Thoracic aorta (tissue), 2 donors: Measurements from ENCODE around the gene MESP2. TPM values are rescaled to one million over a fixed set of nuclear protein-coding genes. Genes with fewer than 3 reads are reported as not detected.
A peak's percentile ranks its signal among the peaks of the same experiment; 100 is the strongest.

Experiments
- ATAC-seq: fragments of 150-250 bp; one replicate; pipeline ENCODE4 v1.8.0; 2017; ENCODE audit warnings: low read depth; ENCODE audit not compliant: insufficient number of reproducible peaks, low FRiP score
- DNase-seq: peaks from one replicate; pipeline ENCODE4 v3.0.0-alpha.2; 2020; ENCODE audit warnings: low spot score
- H3K27ac ChIP-seq, 2 donors: fragments of 200-600 bp; sonication (generic); 1 replicate in 1 of 2; 2 replicates in 1 of 2; pipeline ENCODE4 v1.5.1; 2016; ENCODE audit warnings: mild to moderate bottlenecking in 2 of 2, moderate library complexity in 2 of 2
- H3K27me3 ChIP-seq: fragments of 200-600 bp; sonication (generic); replicated peaks from 2 replicates; pipeline ENCODE4 v1.6.0; 2016; ENCODE audit warnings: mild to moderate bottlenecking; ENCODE audit not compliant: insufficient read depth
- H3K36me3 ChIP-seq: fragments of 200-600 bp; sonication (generic); one replicate; pipeline ENCODE4 v1.5.1; 2016
- H3K4me1 ChIP-seq, 2 donors: fragments of 200-600 bp; sonication (generic); 1 replicate in 1 of 2; 2 replicates in 1 of 2; pipeline versions ENCODE4 v1.5.1 to v1.6.0; 2016; ENCODE audit warnings: low read depth in 2 of 2, mild to moderate bottlenecking in 1 of 2; ENCODE audit not compliant: control insufficient read depth in 1 of 2
- H3K4me3 ChIP-seq: fragments of 200-600 bp; sonication (generic); 2 replicates; pipeline ENCODE4 v1.5.1; 2016; ENCODE audit warnings: mild to moderate bottlenecking
- H3K9me3 ChIP-seq: fragments of 200-600 bp; sonication (generic); 2 replicates; pipeline ENCODE4 v1.5.1; 2016
- total RNA-seq, 2 donors: library from RNA; depleted of rRNA; stranded (reverse); fragments of >200 nt; gene quantifications; one replicate each; pipeline versions ENCODE4 v1.1.0 to v1.2.3, GENCODE V29; 2016
- TF ChIP-seq, protein P1 (sequence below): fragments of 200-600 bp; sonication (generic); IDR thresholded peaks from one replicate; pipeline ENCODE4 v1.5.1; 2019; ENCODE audit warnings: antibody characterized with exemption

Gene MESP2
- total RNA-seq, 2 donors from 2014 or later = 1.8 TPM; not detected in 1

- H3K4me3 ChIP-seq = peak overlapping the region; percentile 81
- DNase-seq (no peak), ATAC-seq (no peak)
- H3K36me3 ChIP-seq = no peaks in the 10 kb centered on the region
- no peaks in the 10 kb centered on the region for H3K9me3 ChIP-seq
- H3K27ac ChIP-seq = no peak overlapping the region
- TF ChIP-seq, protein P1, sequence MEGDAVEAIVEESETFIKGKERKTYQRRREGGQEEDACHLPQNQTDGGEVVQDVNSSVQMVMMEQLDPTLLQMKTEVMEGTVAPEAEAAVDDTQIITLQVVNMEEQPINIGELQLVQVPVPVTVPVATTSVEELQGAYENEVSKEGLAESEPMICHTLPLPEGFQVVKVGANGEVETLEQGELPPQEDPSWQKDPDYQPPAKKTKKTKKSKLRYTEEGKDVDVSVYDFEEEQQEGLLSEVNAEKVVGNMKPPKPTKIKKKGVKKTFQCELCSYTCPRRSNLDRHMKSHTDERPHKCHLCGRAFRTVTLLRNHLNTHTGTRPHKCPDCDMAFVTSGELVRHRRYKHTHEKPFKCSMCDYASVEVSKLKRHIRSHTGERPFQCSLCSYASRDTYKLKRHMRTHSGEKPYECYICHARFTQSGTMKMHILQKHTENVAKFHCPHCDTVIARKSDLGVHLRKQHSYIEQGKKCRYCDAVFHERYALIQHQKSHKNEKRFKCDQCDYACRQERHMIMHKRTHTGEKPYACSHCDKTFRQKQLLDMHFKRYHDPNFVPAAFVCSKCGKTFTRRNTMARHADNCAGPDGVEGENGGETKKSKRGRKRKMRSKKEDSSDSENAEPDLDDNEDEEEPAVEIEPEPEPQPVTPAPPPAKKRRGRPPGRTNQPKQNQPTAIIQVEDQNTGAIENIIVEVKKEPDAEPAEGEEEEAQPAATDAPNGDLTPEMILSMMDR = no peak
- no peaks in the 10 kb centered on the region for H3K27me3 ChIP-seq
- peaks cover 5 to 15% of the 10 kb centered on the region in 2 donors for H3K4me1 ChIP-seq
These were observed 26.1 kb upstream of the MESP2 start for GRCh38 chr15:89749951-89750559.

DNA sequence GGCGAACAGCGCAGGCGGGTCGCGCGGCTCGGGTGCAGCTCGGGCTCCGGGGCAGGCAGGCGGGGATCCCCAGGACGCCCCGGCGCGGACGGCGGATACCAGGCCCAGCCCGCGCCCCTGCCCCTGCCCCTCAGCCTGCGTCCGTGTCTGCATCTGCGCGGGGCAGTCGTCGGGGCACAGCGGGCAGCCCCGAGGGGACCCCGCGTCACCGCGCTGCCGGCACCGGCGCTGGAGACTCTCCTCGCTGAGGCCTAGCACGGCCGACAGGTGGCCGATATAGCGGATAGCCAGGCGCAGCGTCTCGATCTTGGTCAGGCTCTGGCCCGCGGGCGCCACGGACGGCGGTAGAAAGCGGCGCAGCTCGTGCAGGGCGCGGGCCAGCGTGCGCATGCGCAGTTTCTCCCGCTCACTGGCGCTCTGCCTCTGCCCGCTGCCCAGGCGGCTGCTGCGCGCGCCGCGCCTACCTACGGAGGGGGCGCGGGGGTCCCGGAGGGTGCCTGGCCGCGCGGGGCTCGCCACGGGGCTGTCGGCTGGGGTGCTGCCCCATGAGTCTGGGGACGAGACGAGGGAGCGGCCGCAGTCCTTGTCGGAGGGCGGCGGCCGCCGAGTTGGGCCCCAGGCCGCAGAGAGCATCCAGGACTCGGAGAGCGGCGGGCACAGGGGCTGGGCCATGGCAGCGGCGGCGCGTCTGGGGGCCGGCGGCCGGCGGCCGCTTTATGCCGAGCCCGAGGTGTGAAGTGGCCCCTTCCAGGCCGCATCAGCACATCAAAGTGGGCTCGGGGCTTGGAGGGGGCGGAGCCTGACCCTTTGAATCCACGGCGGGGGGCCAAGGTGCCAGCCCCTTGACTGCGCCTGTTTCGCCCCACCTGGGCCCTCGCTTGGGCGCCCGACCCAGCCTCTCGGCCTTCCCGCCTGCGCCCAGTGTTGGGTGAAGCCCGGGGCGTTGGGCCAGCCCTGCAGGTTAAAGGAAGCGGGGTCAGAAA lies 25.3 kb upstream of the MESP2 start, which contains the start of gene MESP1:
MESP1 (minus strand) TSS at position 690 of the 983 bp plus-strand sequence; CDS start at position 672, 18 bp downstream.
- Histone ChIP-seq H3K27me3 (no peaks in the 10 kb centered on the region), H3K9me3 (no peaks in the 10 kb centered on the region), H3K4me3 (peak within 1 kb of the TSS; percentile 81), H3K36me3 (no peaks in the 10 kb centered on the region), H3K4me1 (peaks cover 5 to 15% of the 10 kb centered on the region in 2 donors), H3K27ac (no peak within 1 kb of the TSS)
- ATAC-seq = peak; percentile 51
- TF ChIP-seq, protein P1 = peak; percentile 88
- DNase-seq = peak; percentile 71

DNA sequence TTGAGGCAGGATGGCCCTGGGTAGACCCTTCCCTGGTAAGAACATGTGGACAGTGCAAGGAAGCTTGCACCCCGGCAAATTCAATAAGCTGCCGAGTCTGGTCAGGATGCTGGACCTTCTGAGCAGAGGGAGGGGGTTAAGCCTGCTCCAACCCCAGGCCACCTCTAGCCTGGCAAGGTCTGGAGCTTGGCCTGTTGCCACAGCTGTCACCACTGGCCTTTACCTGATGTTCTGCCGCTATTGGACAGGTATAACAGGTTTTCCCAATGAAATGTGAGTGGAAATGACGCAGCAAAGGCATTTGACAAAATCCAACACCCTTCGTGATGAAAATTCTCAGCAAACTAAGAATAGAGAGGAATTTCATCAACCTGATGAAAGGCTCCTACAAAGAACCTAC lies 24.4 kb upstream of the MESP2 start:
- Histone ChIP-seq H3K27ac (no peak overlapping the region), H3K4me3 (no peak overlapping the region)
- no peak for ATAC-seq

GRCh38 chr15:89753855-89754254 lies 22.3 kb upstream of the MESP2 start:
- Histone ChIP-seq H3K4me1 (peaks cover 5 to 15% of the 10 kb centered on the region in 2 donors), H3K27ac (no peak overlapping the region), H3K4me3 (no peak overlapping the region), H3K36me3 (no peaks in the 10 kb centered on the region), H3K27me3 (no peaks in the 10 kb centered on the region), H3K9me3 (no peaks in the 10 kb centered on the region)
- no peak for DNase-seq
- TF ChIP-seq, protein P1 = no peak
- no peak for ATAC-seq

More for the DNA sequence above, 24.4 kb upstream of the MESP2 start:
- Histone ChIP-seq H3K4me1 (peaks cover 5 to 15% of the 10 kb centered on the region in 2 donors), H3K27me3 (no peaks in the 10 kb centered on the region), H3K36me3 (no peaks in the 10 kb centered on the region), H3K9me3 (no peaks in the 10 kb centered on the region)
- TF ChIP-seq, protein P1 = no peak
- no peak for DNase-seq
